HG03457 (cell line): ENCODE data around the gene CSF1R.
"Not testable (repeated sequence)": the region's sequence is repeated elsewhere in the genome, so short reads cannot be mapped to it uniquely, and the experiment has no call there.

Experiments used
- ATAC-seq: cut with Tn5 transposase; IDR thresholded peaks from one replicate; pipeline ENCODE4 v1.9.1; 2021; ENCODE audit warnings: moderate number of reproducible peaks; ENCODE audit not compliant: unreplicated experiment

The CSF1R gene

DNA sequence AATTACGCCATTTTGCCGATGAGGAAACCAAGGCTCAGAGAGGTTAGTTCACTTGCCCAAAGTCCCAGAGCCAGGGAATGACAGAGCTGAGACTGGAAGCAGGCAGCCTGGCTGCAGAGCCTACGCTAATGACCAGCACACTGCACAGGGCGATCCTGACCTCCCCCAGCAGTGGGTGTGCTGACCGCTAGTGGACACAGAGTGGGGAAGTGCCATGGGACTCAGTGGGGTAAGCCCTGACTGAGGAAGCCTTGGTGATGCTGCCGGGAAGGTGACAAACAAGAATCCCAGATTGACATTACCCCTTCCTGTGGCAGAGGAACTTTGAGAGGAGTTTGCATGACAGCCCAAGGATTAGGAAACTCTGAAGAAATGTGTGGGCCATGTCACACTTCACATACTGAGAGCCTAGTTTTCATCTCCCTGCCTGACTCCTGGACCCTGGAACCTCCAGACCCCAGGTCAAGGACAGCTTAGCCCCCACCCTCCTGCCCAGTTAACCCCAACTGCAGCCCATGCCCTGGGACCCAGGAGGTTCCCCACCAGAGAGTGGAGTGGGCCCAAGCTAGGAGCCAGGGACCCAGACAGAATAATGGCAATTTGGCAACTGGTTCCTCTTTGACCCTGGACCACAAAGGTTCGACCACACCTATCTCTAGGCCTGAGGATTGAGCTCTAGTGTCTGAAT, 19.7 kb upstream of the CSF1R start:
- ATAC-seq: no peak

DNA sequence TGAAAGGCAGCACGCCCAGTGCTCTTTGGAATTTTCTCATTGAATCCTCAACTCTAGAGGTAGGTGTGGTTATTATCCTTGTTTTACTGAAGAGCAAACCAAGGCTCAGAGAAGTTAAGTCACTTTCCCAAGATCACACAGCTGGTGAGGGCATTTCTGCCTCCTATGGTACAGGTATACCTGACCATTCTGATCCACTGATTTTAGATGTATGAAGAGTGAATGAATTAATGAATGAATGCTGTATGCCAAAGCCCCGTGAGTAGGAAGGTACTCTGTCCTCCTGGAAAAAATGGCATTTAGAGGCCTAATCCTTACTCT, 18.2 kb upstream of the CSF1R start:
- no peak for ATAC-seq

DNA sequence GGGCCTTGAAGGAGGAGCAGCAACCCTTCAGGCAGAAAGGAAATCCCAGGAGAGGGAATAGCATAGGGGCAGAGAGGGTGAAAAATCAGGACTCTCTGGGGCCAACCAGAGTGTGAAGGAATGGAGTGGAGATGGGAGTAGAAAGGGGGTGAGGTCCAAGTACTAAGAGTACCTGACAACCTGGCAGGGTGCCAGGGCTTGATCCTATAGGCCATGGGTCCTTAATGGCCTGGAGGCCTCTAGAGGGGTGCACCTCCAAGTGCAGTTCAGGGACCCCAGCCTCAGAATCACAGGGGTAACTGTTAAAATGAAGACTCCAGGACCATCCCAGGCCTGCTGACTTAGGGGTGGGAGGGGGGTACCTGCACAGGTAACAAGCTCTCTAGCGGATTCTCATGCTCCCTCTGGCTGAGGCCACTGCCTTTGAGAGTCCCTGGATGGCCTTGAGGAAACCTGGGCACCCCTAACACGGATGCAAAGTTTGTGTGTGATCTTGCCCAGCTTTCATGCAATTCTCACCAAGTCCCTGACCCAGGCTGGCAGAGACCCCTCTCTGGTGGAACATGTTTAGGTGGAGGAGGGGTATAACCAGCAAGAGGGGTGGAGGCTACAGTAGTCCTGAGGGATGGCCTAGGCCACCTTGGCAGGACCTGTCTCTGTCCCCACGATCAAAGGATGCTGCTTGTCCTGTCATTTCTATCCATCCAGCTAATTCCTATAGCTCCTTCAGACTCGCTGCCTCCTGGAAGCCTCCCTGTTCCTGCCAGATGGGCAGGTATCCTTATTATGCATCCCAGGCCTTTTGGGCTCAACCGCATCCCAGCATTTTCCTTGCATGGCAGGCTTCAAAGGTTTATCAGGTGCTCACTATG, 17.6 kb upstream of the CSF1R start:
- ATAC-seq: no peak

GRCh38 chr5:150101023-150101422, 14.7 kb upstream of the CSF1R start:
- ATAC-seq: no peak

DNA sequence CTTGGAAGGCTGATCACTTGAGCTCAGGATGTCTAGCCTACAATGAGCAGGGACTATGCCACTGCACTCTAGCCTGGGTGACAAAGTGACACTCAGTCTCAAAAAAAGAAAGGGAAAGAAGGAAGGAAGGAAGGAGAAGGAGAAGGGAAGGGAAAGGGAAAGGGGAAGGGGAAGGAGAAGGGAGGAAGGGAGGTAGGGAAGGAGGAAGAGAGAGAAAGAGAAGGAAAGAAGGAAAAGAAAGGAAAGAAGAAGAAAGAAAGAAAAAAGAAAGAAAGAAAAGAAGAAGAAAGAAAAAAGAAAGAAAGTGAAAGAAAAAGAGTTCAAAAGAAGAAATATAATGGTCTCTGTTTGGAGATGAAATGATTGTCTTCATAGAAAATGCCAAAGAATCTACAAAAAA, 10.8 kb upstream of the CSF1R start:
- no peak for ATAC-seq

GRCh38 chr5:150092159-150092787, 5.9 kb upstream of the CSF1R start:
- no peak for ATAC-seq

DNA sequence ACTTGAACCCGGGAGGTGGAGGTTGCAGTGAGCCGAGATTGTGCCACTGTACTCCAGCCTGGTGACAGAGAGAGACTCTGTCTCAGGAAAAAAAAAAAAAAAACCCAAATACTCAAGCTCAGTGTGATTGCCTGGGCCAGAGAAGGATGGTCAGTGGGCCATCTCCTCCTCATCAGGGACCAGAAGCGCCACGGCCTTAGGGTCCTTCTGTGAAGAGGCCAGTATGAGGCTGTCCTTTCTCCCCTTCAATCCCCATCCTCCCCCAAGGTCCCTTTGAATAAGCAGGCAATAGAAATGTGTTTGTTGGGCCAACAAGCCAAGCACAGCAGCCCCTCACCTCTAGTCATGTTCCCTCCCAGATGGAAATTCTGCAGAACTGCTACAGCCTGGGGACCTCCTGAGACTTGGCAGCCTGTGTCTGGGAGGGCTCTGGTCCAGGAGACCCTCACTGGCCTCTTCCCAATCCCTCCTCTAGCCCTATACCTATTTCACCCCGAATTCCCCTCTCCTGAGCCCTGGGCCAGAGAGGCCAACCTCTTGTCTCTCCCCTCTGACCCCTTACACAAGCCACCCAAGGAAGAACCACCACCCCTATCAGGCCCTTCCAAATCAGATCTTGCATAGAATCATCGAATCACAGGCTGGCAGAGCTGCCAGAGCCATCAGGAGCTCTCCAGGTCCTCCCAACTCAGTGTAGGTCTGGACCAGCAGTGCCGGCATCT, 1.0 kb downstream of the CSF1R start:
- no peak for ATAC-seq

DNA sequence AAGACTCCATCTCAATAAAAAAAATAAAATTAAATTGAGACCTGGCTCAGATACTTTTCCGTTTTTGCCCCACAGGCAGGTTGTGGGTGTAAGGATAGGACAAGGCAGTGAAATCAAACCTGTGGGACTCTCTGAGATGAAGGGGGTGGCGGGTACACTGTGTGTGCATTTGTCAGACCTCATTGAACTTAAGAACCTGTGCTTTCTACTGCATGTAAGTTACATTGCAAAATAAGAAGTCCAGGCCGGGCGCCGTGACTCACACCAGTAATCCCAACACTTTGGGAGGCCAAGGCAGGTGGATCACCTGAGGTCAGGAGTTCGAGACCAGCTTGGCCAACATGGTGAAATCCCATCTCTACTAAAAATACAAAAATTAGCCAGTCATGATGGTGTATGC, 1.6 kb downstream of the CSF1R start:
- ATAC-seq: not testable (repeated sequence)

DNA sequence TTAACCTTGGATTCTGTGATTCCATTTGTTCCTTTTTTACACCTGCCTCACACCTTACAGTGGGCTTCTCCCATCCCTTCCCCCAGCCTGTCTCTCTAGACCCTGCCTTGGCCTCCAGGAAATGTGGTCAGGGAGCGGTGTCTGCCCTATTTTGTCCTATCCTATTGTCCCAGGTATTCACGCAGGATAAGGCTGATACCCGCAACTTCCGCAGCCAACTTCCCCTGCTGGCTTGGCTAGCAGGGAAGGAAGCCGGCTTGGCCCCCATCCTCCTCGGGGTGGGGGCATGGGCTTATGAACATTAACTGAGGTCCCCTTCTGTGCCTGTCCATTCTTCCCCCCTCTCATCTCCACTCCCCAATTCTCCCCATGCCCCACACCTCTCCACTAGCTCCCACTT, 3.5 kb downstream of the CSF1R start:
- no peak for ATAC-seq

DNA sequence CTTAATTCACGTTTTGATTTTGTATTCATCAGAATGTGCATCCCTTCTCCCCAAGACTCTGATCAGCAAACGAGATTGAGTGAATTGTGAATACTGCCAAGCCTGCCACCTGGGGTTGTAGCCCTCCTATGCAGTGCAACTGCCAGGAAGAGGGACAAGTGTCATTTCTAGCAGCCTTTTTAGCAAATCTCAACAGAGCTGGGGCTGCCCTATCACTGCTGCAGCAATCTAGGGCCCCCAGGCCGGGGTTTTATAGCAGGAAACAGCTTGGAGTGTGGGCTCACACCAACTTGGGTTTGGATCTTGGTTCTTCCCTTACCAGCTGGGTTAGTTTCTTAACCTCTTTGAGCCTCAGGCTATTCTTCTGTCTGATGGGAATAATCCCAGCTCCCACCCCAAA, 4.0 kb downstream of the CSF1R start:
- no peak for ATAC-seq

GRCh38 chr5:150081541-150082283, 4.6 kb downstream of the CSF1R start:
- ATAC-seq: no peak

DNA sequence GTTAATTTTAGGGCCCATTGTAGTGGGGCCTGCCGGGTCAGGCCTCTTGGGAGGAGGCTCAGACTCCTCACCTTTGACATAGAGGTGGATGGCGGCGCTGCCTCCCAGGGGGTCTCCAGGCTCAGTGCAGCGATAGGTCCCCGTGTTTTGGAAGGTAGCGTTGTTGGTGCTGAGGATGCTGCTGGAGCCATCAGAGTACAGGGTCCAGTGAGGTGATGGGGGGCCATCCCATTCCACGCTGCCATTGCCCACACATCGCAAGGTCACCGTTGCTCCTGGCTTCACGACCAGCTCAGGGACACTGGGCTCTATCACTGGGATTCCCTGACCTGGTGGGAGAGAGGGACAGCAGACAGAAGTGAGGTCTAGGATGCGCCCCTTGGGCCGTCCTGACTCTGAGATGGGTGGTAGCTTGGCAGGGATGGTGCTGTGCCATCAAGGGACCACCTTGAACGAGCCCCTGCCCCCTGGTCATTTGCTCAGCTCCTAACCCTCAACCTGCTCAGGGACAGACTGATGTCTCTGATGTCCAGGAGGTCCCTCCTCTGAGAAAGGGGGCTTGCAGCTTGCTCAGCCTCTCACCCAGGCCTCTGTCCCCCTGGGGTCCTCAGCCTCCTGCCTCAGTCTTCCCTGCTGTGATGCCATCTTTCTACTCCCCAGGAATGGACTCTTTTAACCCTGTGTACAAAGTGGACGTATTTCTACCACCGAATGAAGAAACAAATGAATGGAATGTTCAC, 5.5 kb downstream of the CSF1R start:
- no peak for ATAC-seq

DNA sequence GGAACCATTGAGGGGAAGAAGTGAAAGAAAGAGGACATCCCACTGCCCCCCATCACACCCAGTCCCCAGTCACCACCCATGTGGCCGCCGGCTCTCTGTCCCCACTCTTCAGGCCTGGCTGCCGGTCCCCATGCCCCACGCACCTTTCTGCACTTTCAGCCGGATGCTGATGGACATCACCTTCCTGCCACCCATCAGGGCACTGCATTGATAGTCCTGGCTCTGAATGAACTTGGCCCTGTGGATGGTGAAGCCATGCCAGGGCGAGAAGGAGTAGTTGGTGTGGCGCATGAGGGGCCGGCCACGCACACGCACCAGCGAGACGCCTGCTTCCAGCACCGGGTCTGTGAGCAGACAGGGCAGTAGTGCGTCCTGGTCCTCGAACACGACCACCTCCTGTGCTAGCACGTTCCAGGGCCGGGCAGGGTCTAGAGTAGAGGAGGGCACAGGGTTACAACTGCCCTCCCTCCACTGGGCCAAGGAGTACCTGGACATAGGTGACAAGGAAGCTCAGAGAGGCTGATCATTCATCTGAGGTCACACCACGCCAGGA, 6.4 kb downstream of the CSF1R start:
- ATAC-seq: no peak

DNA sequence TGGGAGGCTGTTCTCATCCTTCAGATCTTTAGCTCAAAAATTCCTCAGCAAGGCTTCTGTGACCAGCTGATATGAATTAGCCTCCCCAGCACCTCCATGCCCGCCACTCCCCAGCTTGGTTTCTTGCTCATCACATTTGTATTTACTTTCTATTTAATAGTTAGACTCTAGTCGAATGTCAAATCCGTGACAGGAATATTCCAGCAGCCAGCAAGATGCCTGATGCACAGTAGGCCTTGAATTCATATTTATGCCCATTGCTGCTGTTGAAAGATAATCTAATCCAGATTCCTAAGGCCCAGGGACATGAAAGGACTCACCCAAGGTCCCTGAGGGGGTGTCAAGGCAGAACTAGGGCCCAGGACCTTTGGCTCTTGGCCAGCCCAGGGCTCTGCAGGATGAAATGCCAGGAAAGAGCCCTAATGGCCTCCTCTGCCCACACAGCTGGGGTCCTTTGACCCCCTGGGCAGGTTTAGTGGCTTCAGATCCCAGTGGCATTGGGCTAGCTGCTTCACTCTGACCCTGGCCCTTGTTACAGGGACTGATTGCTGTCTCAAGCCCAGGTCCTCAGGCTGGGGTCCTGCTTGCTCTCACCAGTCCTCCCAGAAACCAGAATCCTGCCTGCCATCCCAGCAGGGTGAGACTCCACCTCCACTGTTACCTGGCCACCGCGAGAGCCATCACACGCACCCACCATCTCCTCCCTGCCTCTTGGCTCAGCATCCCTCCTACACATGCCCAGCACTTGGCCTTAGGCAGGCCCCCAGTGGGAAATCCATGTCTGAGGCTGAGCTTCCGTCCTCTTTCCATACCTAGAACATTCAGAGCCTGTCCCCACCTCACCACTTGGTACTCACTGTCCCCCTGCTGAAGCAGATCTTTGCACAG, 7.3 kb downstream of the CSF1R start:
- ATAC-seq: no peak

DNA sequence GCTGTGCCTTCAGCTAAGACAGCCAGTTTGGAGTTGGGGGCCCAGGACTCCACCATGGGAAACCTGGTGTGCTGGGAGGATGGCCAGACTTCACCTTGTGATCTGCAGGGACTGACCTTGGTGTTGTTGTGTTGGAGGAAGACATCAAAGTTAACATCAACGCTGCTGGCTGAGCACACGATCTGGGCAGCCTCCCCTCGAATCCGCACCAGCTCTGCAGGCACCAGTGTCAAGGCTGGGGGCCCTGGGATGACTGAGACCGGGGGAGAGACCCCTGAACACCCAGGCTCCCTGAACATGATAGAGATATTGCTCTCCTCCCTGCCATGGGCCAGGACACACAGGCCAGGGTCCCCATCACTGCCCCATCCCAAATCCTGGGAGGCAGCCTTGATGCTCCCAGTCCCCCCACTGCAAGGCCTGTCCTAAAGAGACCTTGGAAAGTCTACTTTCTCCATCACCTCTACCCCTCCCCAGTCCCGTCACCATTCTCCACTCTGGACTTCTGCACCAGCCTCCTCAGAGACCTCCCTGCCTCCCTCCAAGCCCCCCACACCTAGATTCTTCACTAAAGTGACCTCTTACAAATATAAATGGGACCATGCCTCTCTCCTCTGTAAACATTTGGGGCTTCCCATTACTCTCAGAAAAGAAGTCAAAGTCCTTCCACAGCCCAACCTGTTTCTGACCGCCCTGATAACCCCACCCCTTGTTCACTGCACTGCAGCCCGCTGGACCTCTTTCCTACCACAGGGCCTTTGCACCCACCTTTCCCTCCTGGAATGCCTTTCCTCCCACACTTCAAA, 8.2 kb downstream of the CSF1R start:
- no peak for ATAC-seq

DNA sequence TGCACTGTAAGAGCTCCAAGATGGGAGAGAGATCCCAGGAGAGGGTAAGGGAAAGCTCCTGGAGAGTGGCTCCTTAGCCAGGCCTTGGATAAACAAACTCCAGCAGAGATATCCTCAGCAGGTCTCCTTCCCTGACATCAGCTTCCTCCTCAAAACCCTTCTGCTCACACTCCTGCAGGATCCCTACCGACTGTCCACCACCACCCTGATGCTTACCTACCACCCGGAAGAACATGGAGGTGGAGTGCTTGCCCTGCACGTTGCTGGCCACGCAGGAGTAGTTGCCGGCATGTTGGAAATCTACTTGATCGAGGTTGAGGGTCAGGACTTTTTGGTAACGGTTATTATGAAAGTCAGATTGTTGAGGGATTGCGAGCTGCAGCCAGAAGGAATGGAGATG, 9.3 kb downstream of the CSF1R start:
- ATAC-seq: no peak

DNA sequence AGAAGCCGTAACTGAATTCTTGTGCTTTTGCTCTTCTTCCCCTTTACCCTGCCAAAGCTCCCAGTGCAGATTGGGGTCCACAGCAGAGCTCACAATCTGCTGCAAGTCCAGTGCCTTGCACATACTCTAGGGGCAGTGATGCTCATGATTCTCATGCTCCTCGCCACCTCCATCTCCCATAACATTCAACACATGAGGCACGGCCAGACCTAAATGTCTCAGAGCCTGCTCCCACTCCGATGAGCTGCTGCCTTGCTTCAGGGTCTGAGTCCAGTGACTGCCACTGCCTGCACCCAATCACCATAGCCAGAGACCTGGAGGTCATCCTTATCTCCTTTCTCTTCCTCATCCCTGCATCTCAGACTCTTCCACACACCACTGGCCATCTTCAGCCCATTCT, 10.5 kb downstream of the CSF1R start:
- no peak for ATAC-seq

DNA sequence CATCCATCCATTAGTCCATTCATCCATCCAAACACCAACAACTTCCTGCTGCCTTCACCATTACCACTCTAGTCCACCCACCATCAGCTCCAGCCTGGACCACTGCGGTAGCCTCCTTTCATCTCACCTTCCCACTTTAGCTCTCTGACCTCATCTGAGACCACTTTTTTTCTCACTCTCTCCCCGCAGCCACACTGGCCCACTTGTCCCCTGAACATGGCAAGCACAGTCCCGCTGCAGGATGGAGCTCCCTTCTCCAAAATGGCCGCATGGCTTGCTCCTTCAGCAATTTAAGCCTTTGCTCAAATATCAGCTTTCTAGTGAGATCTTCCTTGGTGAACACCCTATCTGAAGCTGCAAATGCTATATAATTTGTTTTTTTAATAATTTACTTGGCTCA, 11.1 kb downstream of the CSF1R start:
- no peak for ATAC-seq
